HCT116 (cell line): Measurements from ENCODE around the gene TRDMT1. TPM values are rescaled to one million over a fixed set of nuclear protein-coding genes. Genes with fewer than 3 reads are reported as not detected.

Experiments used
- ATAC-seq: fragments of 200-7000 bp; cut with Tn5 transposase; 2 replicates; pipeline ENCODE4 v1.9.1; 2020; ENCODE audit warnings: mild to moderate bottlenecking, moderate library complexity
- BruUV-seq: library from RNA; stranded (reverse); fragments of 400-500 nt; replicated peaks from 2 replicates; lab custom pipeline; 2021; lab: Mats Ljungman, UMichigan
- CTCF ChIA-PET: fragments of 300-600 bp; sonication (Branson Sonifier 250); formaldehyde crosslinking; loops from one replicate; lab custom pipeline; 2021; ENCODE audit warnings: antibody characterized with exemption; lab: Charles Lee
- POLR2A ChIA-PET: fragments of 300-600, 350-600 bp; sonication (Branson Sonifier 250); formaldehyde crosslinking; loops from one replicate; lab custom pipeline; 2021; ENCODE audit warnings: antibody characterized with exemption; lab: Charles Lee
- RAD21 ChIA-PET, 2 experiments: fragments of 300-600 bp; sonication (Branson Sonifier 250); formaldehyde crosslinking; loops; one replicate each; lab custom pipeline; 2023; ENCODE audit warnings: low total read pairs in 2 of 2; ENCODE audit not compliant: uncharacterized antibody in 2 of 2, unreplicated experiment in 2 of 2, low non-redundant PET in 1 of 2; lab: Charles Lee
- DNase-seq: peaks from one replicate; pipeline ENCODE4 v3.0.0-alpha.2; 2010; ENCODE audit warnings: low read depth, low spot score
- H2AFZ ChIP-seq: fragments of 200-600 bp; shearing (Covaris generic), sonication (generic); 2 replicates; pipeline ENCODE4 v1.6.1; 2017; ENCODE audit warnings: low read depth, mixed run types, mixed read lengths, antibody characterized with exemption, low read length; ENCODE audit not compliant: poor library complexity, severe bottlenecking
- H3K27ac ChIP-seq: 2 replicates; pipeline ENCODE4 v1.5.1; 2012; ENCODE audit warnings: low read depth, low read length
- H3K27me3 ChIP-seq: fragments of 200-600 bp; sonication (generic); 2 replicates; pipeline ENCODE4 v1.6.1; 2016; ENCODE audit warnings: mixed run types, low read length, mixed read lengths; ENCODE audit not compliant: insufficient read depth
- H3K36me3 ChIP-seq, 2 experiments: fragments of 200-500 bp in 1 of 2; fragments of 200-600 bp in 1 of 2; sonication (Bioruptor generic) in 1 of 2; sonication (generic) in 1 of 2; 2 replicates each; pipeline versions ENCODE4 v1.5.1 to v1.6.1; 2014 to 2016; ENCODE audit warnings: low read length in 2 of 2, inconsistent platforms in 1 of 2, mixed read lengths in 1 of 2, mixed run types in 1 of 2; ENCODE audit not compliant: insufficient read depth in 2 of 2, control insufficient read depth in 1 of 2
- H3K4me1 ChIP-seq, 2 experiments: fragments of 200-600 bp in 1 of 2; sonication (generic) in 1 of 2; 2 replicates each; pipeline versions ENCODE4 v1.5.1 to v1.6.1; 2012 to 2017; ENCODE audit warnings: low read length in 2 of 2, inconsistent platforms in 1 of 2, mild to moderate bottlenecking in 1 of 2, mixed read lengths in 1 of 2, mixed run types in 1 of 2, moderate library complexity in 1 of 2; ENCODE audit not compliant: insufficient read depth in 2 of 2, control insufficient read depth in 1 of 2
- H3K4me2 ChIP-seq: fragments of 200-600 bp; sonication (generic); 2 replicates; pipeline ENCODE4 v1.6.1; 2017; ENCODE audit warnings: mixed run types, low read length, mixed read lengths
- H3K4me3 ChIP-seq, 2 experiments: fragments of 200-600 bp in 1 of 2; sonication (generic) in 1 of 2; replicated peaks in 1 of 2; 2 replicates each; pipeline ENCODE4 v1.5.1; 2011 to 2016; ENCODE audit warnings: low read length in 2 of 2, control low read depth in 1 of 2, low read depth in 1 of 2, mild to moderate bottlenecking in 1 of 2, mixed read lengths in 1 of 2, mixed run types in 1 of 2
- H3K79me2 ChIP-seq: fragments of 200-600 bp; sonication (generic); 2 replicates; pipeline ENCODE4 v1.6.1; 2017; ENCODE audit warnings: mild to moderate bottlenecking, mixed run types, low read length, moderate library complexity, mixed read lengths; ENCODE audit not compliant: insufficient read depth
- H3K9ac ChIP-seq: fragments of 200-600 bp; sonication (generic); 2 replicates; pipeline ENCODE4 v1.6.1; 2016; ENCODE audit warnings: low read length, mixed read lengths
- H3K9me2 ChIP-seq: fragments of 200-600 bp; sonication (generic), shearing (Covaris generic); 2 replicates; pipeline ENCODE4 v1.6.1; 2017; ENCODE audit warnings: mixed run types, mild to moderate bottlenecking, moderate library complexity; ENCODE audit not compliant: insufficient read depth
- H3K9me3 ChIP-seq, 2 experiments: fragments of 200-500 bp in 1 of 2; fragments of 200-600 bp in 1 of 2; sonication (Bioruptor generic) in 1 of 2; sonication (generic) in 1 of 2; 2 replicates each; pipeline ENCODE4 v1.6.1; 2014 to 2017; ENCODE audit warnings: low read length in 2 of 2, mixed read lengths in 2 of 2, inconsistent platforms in 1 of 2, low read depth in 1 of 2, mild to moderate bottlenecking in 1 of 2, mixed run types in 1 of 2, moderate library complexity in 1 of 2; ENCODE audit not compliant: control insufficient read depth in 1 of 2, insufficient read depth in 1 of 2
- H4K20me1 ChIP-seq: fragments of 200-600 bp; sonication (generic), shearing (Covaris generic); 2 replicates; pipeline ENCODE4 v1.6.1; 2017; ENCODE audit warnings: mixed run types, mild to moderate bottlenecking, moderate library complexity; ENCODE audit not compliant: insufficient read depth
- ATF3 ChIP-seq: IDR thresholded peaks from 2 replicates; pipeline ENCODE4 v1.6.1; 2012
- CBX3 ChIP-seq: IDR thresholded peaks from 2 replicates; pipeline ENCODE4 v1.6.1; 2012; ENCODE audit warnings: low read depth
- CTCF ChIP-seq, 3 experiments: fragments of 200-600 bp in 1 of 3; sonication (generic) in 1 of 3; IDR thresholded peaks in 2 of 3; conservative IDR thresholded peaks in 1 of 3; 2 replicates each; pipeline ENCODE4 v1.5.1; 2012 to 2017; ENCODE audit warnings: low read depth in 2 of 3, low read length in 2 of 3, antibody characterized with exemption in 1 of 3, borderline replicate concordance in 1 of 3, control low read depth in 1 of 3, mild to moderate bottlenecking in 1 of 3, mixed read lengths in 1 of 3, mixed run types in 1 of 3, moderate library complexity in 1 of 3; ENCODE audit not compliant: insufficient read depth in 1 of 3
- EGR1 ChIP-seq: IDR thresholded peaks from 2 replicates; pipeline ENCODE4 v1.6.1; 2012; ENCODE audit warnings: low read depth
- ELF1 ChIP-seq: IDR thresholded peaks from 2 replicates; pipeline ENCODE4 v1.6.1; 2012; ENCODE audit warnings: low read depth, borderline replicate concordance
- EZH2 ChIP-seq: fragments of 200-600 bp; sonication (generic); IDR thresholded peaks from 2 replicates; pipeline ENCODE4 v1.6.1; 2017; ENCODE audit warnings: antibody characterized with exemption, mixed run types
- POLR2A ChIP-seq: IDR thresholded peaks from 2 replicates; pipeline ENCODE4 v1.7.0; 2011; ENCODE audit warnings: borderline replicate concordance; ENCODE audit not compliant: insufficient read depth, insufficient read length; ENCODE audit errors: extremely low read depth
- POLR2AphosphoS5 ChIP-seq: IDR thresholded peaks from 2 replicates; pipeline ENCODE4 v1.6.1; 2011; ENCODE audit warnings: mild to moderate bottlenecking, low read depth, low read length, moderate library complexity
- RAD21 ChIP-seq: IDR thresholded peaks from 2 replicates; pipeline ENCODE4 v1.6.1; 2012; ENCODE audit warnings: low read depth, mild to moderate bottlenecking
- YY1 ChIP-seq: IDR thresholded peaks from 2 replicates; pipeline ENCODE4 v1.6.1; 2011; ENCODE audit warnings: low read length, low read depth, moderate library complexity, mild to moderate bottlenecking; ENCODE audit not compliant: insufficient replicate concordance; ENCODE audit errors: extremely low read depth
- ZFX ChIP-seq: fragments of 450-650 bp; IDR thresholded peaks from 2 replicates; pipeline ENCODE4 v1.6.1; 2017
- ZNF274 ChIP-seq: fragments of 200-500 bp; sonication (Bioruptor generic); IDR thresholded peaks from 2 replicates; pipeline ENCODE4 v1.6.1; 2014; ENCODE audit warnings: mild to moderate bottlenecking, low read depth, low read length, inconsistent platforms
- intact Hi-C: fragments of 100-400 bp; cut with micrococcal nuclease; formaldehyde crosslinking; loops from 2 replicates; pipeline ENCODE4 v1.10.0; 2022
- total RNA-seq: library from RNA; stranded (reverse); gene quantifications from one replicate; pipeline ENCODE4 v1.2.1, GENCODE V29; 2021; ENCODE audit not compliant: unreplicated experiment

The TRDMT1 gene
- total RNA-seq, 1 experiment from 2014 or later = 8.6 TPM

GRCh38 chr10:17209302-17209701 is 7.8 kb upstream of the TRDMT1 start:
- no peaks in the 10 kb centered on the region for H3K9me2 ChIP-seq
- H3K27ac ChIP-seq = no peak overlapping the region
- ATAC-seq = no peak
- H3K4me2 ChIP-seq = no peak overlapping the region
- H3K9ac ChIP-seq = no peak overlapping the region
- H3K79me2 ChIP-seq = no peaks in the 10 kb centered on the region
- POLR2A ChIA-PET = no interaction called here
- H2AFZ ChIP-seq = peak overlapping the region; percentile 67
- no peaks in the 10 kb centered on the region for H3K27me3 ChIP-seq
- TF ChIP-seq ATF3 = no peak
- TF ChIP-seq POLR2A = no peak
- TF ChIP-seq CTCF (IDR thresholded peaks at IDR 0.05 in 2 of 3, conservative IDR thresholded peaks at IDR 0.05 in 1 of 3; ENCODE audit: borderline replicate concordance in 1 of 3, insufficient read depth in 1 of 3, low read depth in 2 of 3, low read length in 2 of 3) = no peak
- TF ChIP-seq ZFX = no peak
- no peak for TF ChIP-seq YY1
- no peak for TF ChIP-seq EZH2
- no peak for TF ChIP-seq ZNF274
- TF ChIP-seq POLR2AphosphoS5 = no peak
- no peak for TF ChIP-seq EGR1
- TF ChIP-seq ELF1 = no peak
- TF ChIP-seq CBX3 = no peak
- TF ChIP-seq RAD21 = no peak
- H4K20me1 ChIP-seq = no peaks in the 10 kb centered on the region
- intact Hi-C loops = no loop called here
- no peaks in the 10 kb centered on the region for H3K9me3 ChIP-seq
- H3K4me1 ChIP-seq = peaks cover 2 to 6% of the 10 kb centered on the region in 2 experiments; a peak in 1 of 4 replicates
- H3K36me3 ChIP-seq = no peaks in the 10 kb centered on the region
- DNase-seq = no peak
- H3K4me3 ChIP-seq = no peak overlapping the region
- CTCF ChIA-PET = no interaction called here
- RAD21 ChIA-PET = no interaction called here
- BruUV-seq = no TSS peak
